K562 (cell line): ENCODE data around the gene TUBG2. TPM values are rescaled to one million over a fixed set of nuclear protein-coding genes. Genes with fewer than 3 reads are reported as not detected.

ENCODE experiments used
- ASH1L ChIP-seq: fragments of 450-650 bp; IDR thresholded peaks from 2 replicates; pipeline ENCODE4 v1.6.1; 2018; ENCODE audit warnings: borderline replicate concordance, mild to moderate bottlenecking, low read depth; ENCODE audit not compliant: partially characterized antibody
- HIVEP1 ChIP-seq: fragments of 250-450 bp; sonication (Bioruptor Pico); IDR thresholded peaks from 2 replicates; pipeline ENCODE4 v1.4.0; 2020; ENCODE audit warnings: mild to moderate bottlenecking
- HMG20A ChIP-seq: fragments of 450-650 bp; formaldehyde crosslinking; conservative IDR thresholded peaks from 2 replicates; pipeline ENCODE4 v1.4.0; 2020; ENCODE audit warnings: mild to moderate bottlenecking, mixed read lengths
- JUND ChIP-seq, 2 experiments: IDR thresholded peaks; 2 replicates in 1 of 2; 3 replicates in 1 of 2; pipeline ENCODE4 v1.6.1; 2011; ENCODE audit warnings: borderline replicate concordance in 2 of 2, low read depth in 2 of 2, low read length in 2 of 2, improper control_type of control experiment in 1 of 2, missing biosample characterization in 1 of 2, missing genetic modification characterization in 1 of 2, missing genetic modification reagents in 1 of 2
- KLF6 ChIP-seq: fragments of 250-450 bp; sonication (Bioruptor Pico); IDR thresholded peaks from 2 replicates; pipeline ENCODE4 v1.4.0; 2020; ENCODE audit warnings: mild to moderate bottlenecking, moderate library complexity, borderline replicate concordance
- MCM2 ChIP-seq: fragments of 450-650 bp; IDR thresholded peaks from 2 replicates; pipeline ENCODE4 v1.6.1; 2017; ENCODE audit warnings: low read depth, mild to moderate bottlenecking
- MYC ChIP-seq, 2 experiments: fragments of 250-450 bp in 1 of 2; sonication (Bioruptor Pico) in 1 of 2; IDR thresholded peaks; 2 replicates each; pipeline versions ENCODE4 v1.5.1 to v1.6.1; 2012 to 2021; ENCODE audit warnings: low read depth in 2 of 2, borderline replicate concordance in 1 of 2, improper control_type of control experiment in 1 of 2, low read length in 1 of 2, mild to moderate bottlenecking in 1 of 2, moderate library complexity in 1 of 2
- NEUROD1 ChIP-seq: fragments of 150-350 bp; IDR thresholded peaks from 2 replicates; pipeline ENCODE4 v1.6.1; 2014; ENCODE audit warnings: borderline replicate concordance, low read length, low read depth; ENCODE audit not compliant: partially characterized antibody
- PTBP1 ChIP-seq: fragments of 200-400 bp; formaldehyde crosslinking; IDR thresholded peaks from 2 replicates; pipeline ENCODE4 v1.6.1; 2017; ENCODE audit warnings: low read depth, low read length
- RAD51 ChIP-seq: fragments of 450-650 bp; IDR thresholded peaks from 2 replicates; pipeline ENCODE4 v1.7.1; 2016; ENCODE audit warnings: low read depth, mild to moderate bottlenecking, borderline replicate concordance
- RBM25 ChIP-seq: fragments of 200-400 bp; formaldehyde crosslinking; IDR thresholded peaks from 2 replicates; pipeline ENCODE4 v1.6.1; 2018; ENCODE audit warnings: low read length, low read depth, moderate library complexity; ENCODE audit not compliant: severe bottlenecking
- RFX5 ChIP-seq: IDR thresholded peaks from 2 replicates; pipeline ENCODE4 v1.6.1; 2011; ENCODE audit warnings: low read depth, mild to moderate bottlenecking, improper control_type of control experiment, low read length
- ZNF551 ChIP-seq: fragments of 250-450 bp; sonication (Bioruptor Pico); IDR thresholded peaks from 2 replicates; pipeline ENCODE4 v1.5.0; 2021; ENCODE audit warnings: mild to moderate bottlenecking, moderate library complexity
- ZNF668 ChIP-seq: fragments of 250-450 bp; sonication (Bioruptor Pico); IDR thresholded peaks from 2 replicates; pipeline ENCODE4 v1.8.0; 2022; ENCODE audit warnings: mild to moderate bottlenecking, inconsistent platforms
- polyA plus RNA-seq, 8 experiments: library from polyadenylated mRNA; depleted of rRNA in 4 of 8; stranded (reverse) in 5 of 8; unstranded in 3 of 8; fragments of >200 nt; fragmentation: Nextera tagmentation in 2 of 8; fragmentation: Illumina TruSeq in 1 of 8; extraction: Ambion mirVana in 2 of 8; extraction: Trizol in 1 of 8; gene quantifications; 2 replicates each; pipeline versions ENCODE4 v1.2.1 to v1.2.3, GENCODE V29; 2011 to 2014; ENCODE audit warnings: inconsistent platforms in 1 of 8, missing spikeins in 1 of 8
- total RNA-seq, 7 experiments: library from RNA; depleted of rRNA in 6 of 7; stranded (reverse); fragments of >200 nt in 6 of 7; fragmentation: Illumina TruSeq in 2 of 7; extraction: Trizol in 2 of 7; gene quantifications; 2 replicates each; pipeline versions ENCODE4 v1.2.1 to v1.2.3, GENCODE V29; 2011 to 2021; ENCODE audit warnings: low replicate concordance in 1 of 7
- TF ChIP-seq, protein P1 (sequence below): sonication (generic); formaldehyde crosslinking; IDR thresholded peaks from 2 replicates; pipeline ENCODE4 v1.8.1; 2023; ENCODE audit warnings: mild to moderate bottlenecking, missing genetic modification reagents
- TF ChIP-seq, protein P2 (sequence below): fragments of 450-650 bp; IDR thresholded peaks from 2 replicates; pipeline ENCODE4 v1.6.1; 2016; ENCODE audit warnings: borderline replicate concordance
- TF ChIP-seq, protein P3 (sequence below): sonication (generic); formaldehyde crosslinking; IDR thresholded peaks from 2 replicates; pipeline ENCODE4 v1.8.0; 2022; ENCODE audit warnings: mild to moderate bottlenecking, missing genetic modification reagents
- TF ChIP-seq, protein P4 (sequence below): fragments of 450-650 bp; IDR thresholded peaks from 2 replicates; pipeline ENCODE4 v1.6.1; 2017; ENCODE audit warnings: antibody characterized with exemption

Gene TUBG2
- total and polyA plus RNA-seq, 9 of the 15 experiments (the other 6 are each of a cell fraction or from before 2014, with no cell fraction given) = 0.09 to 0.80 (median 0.24) TPM; not detected in 2

DNA sequence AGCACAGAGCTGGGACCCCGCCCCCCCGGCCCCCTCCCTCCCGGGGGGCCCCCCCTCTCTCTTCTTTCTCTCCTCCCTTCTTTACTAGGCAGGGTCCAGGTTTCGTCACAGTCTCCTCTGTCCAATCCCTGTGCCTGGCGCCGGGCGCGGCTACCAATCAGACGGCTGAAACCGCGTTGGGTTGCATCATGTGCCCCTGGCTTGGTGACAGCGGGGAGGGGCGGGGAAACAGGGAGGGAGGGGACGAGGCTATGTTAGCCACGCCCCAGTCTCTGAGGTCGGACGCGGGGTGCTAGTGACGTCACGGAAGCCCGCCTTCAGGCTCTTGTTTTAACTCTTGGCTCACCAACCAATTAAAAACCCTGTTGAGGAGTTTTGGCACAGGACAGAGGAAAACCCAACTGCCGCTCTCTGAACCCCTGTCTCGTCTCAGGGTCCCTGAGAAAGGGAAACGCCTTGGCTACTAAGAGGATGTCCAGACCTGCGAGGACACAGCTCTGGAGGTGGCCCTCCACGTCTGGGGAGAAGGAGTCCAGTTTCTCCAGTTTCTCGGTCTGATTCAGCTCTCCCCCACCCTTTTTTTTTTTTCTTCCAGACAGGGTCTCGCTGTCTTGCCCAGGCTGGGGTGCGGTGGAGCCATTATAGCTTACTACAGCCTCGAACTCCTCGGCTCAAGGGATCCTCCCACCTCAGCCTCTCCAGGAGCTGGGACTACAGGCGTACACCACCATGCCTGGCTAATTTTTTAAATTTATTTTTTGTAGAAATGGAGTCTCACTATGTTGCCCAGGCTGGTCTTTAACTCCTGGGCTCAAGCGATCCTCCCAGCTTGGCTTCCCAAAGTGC lies 18.2 kb downstream of the TUBG2 start (continued):
- peak; percentile 81; the same call in 1 of the 2 replicates for TF ChIP-seq MYC (IDR thresholded peaks at IDR 0.05; ENCODE audit: low read depth, low read length)
- no peak for TF ChIP-seq MYC (CRISPR knock-in tag; IDR thresholded peaks at IDR 0.05; ENCODE audit: borderline replicate concordance, low read depth)
- TF ChIP-seq KLF6 (CRISPR knock-in tag) = no peak
- TF ChIP-seq, protein P1, sequence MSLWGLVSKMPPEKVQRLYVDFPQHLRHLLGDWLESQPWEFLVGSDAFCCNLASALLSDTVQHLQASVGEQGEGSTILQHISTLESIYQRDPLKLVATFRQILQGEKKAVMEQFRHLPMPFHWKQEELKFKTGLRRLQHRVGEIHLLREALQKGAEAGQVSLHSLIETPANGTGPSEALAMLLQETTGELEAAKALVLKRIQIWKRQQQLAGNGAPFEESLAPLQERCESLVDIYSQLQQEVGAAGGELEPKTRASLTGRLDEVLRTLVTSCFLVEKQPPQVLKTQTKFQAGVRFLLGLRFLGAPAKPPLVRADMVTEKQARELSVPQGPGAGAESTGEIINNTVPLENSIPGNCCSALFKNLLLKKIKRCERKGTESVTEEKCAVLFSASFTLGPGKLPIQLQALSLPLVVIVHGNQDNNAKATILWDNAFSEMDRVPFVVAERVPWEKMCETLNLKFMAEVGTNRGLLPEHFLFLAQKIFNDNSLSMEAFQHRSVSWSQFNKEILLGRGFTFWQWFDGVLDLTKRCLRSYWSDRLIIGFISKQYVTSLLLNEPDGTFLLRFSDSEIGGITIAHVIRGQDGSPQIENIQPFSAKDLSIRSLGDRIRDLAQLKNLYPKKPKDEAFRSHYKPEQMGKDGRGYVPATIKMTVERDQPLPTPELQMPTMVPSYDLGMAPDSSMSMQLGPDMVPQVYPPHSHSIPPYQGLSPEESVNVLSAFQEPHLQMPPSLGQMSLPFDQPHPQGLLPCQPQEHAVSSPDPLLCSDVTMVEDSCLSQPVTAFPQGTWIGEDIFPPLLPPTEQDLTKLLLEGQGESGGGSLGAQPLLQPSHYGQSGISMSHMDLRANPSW (CRISPR knock-in tag) = no peak
- TF ChIP-seq ASH1L = peak; percentile 75
- TF ChIP-seq JUND (IDR thresholded peaks at IDR 0.05; ENCODE audit: borderline replicate concordance, low read depth, low read length) = peak; percentile 85
- no peak; the same call in 2 of the 3 replicates for TF ChIP-seq JUND (tag; IDR thresholded peaks at IDR 0.05; ENCODE audit: borderline replicate concordance, low read depth, low read length)
- TF ChIP-seq HMG20A (CRISPR knock-in tag) = no peak
- TF ChIP-seq, protein P2, sequence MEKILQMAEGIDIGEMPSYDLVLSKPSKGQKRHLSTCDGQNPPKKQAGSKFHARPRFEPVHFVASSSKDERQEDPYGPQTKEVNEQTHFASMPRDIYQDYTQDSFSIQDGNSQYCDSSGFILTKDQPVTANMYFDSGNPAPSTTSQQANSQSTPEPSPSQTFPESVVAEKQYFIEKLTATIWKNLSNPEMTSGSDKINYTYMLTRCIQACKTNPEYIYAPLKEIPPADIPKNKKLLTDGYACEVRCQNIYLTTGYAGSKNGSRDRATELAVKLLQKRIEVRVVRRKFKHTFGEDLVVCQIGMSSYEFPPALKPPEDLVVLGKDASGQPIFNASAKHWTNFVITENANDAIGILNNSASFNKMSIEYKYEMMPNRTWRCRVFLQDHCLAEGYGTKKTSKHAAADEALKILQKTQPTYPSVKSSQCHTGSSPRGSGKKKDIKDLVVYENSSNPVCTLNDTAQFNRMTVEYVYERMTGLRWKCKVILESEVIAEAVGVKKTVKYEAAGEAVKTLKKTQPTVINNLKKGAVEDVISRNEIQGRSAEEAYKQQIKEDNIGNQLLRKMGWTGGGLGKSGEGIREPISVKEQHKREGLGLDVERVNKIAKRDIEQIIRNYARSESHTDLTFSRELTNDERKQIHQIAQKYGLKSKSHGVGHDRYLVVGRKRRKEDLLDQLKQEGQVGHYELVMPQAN = 0 out of 2 replicates have a peak, but pooled peaks have one; percentile 51
- TF ChIP-seq RFX5 = peak; percentile 81
- TF ChIP-seq ZNF551 (CRISPR knock-in tag) = no peak
- TF ChIP-seq ZNF668 = no peak
- no peak for TF ChIP-seq HIVEP1
- peak; percentile 29 for TF ChIP-seq NEUROD1
- TF ChIP-seq RBM25 = peak; percentile 73
- TF ChIP-seq, protein P3, sequence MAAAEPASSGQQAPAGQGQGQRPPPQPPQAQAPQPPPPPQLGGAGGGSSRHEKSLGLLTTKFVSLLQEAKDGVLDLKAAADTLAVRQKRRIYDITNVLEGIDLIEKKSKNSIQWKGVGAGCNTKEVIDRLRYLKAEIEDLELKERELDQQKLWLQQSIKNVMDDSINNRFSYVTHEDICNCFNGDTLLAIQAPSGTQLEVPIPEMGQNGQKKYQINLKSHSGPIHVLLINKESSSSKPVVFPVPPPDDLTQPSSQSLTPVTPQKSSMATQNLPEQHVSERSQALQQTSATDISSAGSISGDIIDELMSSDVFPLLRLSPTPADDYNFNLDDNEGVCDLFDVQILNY = no peak
- peak; percentile 90 for TF ChIP-seq RAD51
- TF ChIP-seq PTBP1 = 0 out of 2 replicates have a peak, but pooled peaks have one; percentile 28
- TF ChIP-seq, protein P4, sequence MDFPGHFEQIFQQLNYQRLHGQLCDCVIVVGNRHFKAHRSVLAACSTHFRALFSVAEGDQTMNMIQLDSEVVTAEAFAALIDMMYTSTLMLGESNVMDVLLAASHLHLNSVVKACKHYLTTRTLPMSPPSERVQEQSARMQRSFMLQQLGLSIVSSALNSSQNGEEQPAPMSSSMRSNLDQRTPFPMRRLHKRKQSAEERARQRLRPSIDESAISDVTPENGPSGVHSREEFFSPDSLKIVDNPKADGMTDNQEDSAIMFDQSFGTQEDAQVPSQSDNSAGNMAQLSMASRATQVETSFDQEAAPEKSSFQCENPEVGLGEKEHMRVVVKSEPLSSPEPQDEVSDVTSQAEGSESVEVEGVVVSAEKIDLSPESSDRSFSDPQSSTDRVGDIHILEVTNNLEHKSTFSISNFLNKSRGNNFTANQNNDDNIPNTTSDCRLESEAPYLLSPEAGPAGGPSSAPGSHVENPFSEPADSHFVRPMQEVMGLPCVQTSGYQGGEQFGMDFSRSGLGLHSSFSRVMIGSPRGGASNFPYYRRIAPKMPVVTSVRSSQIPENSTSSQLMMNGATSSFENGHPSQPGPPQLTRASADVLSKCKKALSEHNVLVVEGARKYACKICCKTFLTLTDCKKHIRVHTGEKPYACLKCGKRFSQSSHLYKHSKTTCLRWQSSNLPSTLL = no peak
- TF ChIP-seq MCM2 = no peak
